HepG2 (cell line): Measurements from ENCODE around the gene ARFGAP3. TPM values are rescaled to one million over a fixed set of nuclear protein-coding genes. Genes with fewer than 3 reads are reported as not detected.
A peak's percentile ranks its signal among the peaks of the same experiment; 100 is the strongest.

ENCODE experiments used
- ELF1 ChIP-seq: sonication (generic); formaldehyde crosslinking; IDR thresholded peaks from 2 replicates; pipeline ENCODE4 v1.4.0; 2020; ENCODE audit warnings: missing genetic modification reagents
- IRX3 ChIP-seq: sonication (generic); formaldehyde crosslinking; IDR thresholded peaks from 2 replicates; pipeline ENCODE4 v1.8.1; 2023; ENCODE audit warnings: mild to moderate bottlenecking, low read depth, missing genetic modification reagents, borderline replicate concordance
- KLF15 ChIP-seq: sonication (generic); formaldehyde crosslinking; IDR thresholded peaks from 2 replicates; pipeline ENCODE4 v1.8.1; 2023; ENCODE audit warnings: borderline replicate concordance, mild to moderate bottlenecking, inconsistent platforms, missing genetic modification reagents, mixed read lengths
- KLF6 ChIP-seq: IDR thresholded peaks from 2 replicates; pipeline ENCODE4 v1.8.0; 2016; ENCODE audit warnings: missing biosample characterization, missing genetic modification reagents
- MAZ ChIP-seq, 2 experiments: sonication (generic) in 1 of 2; formaldehyde crosslinking in 1 of 2; IDR thresholded peaks; 2 replicates each; pipeline versions ENCODE4 v1.5.0 to v1.6.1; 2012 to 2020; ENCODE audit warnings: low read depth in 2 of 2, mild to moderate bottlenecking in 2 of 2, borderline replicate concordance in 1 of 2, improper control_type of control experiment in 1 of 2, low read length in 1 of 2, missing genetic modification reagents in 1 of 2, moderate library complexity in 1 of 2
- MTA3 ChIP-seq: sonication (generic); formaldehyde crosslinking; IDR thresholded peaks from 2 replicates; pipeline ENCODE4 v1.4.0; 2020; ENCODE audit warnings: missing genetic modification reagents
- NFATC3 ChIP-seq: sonication (generic); formaldehyde crosslinking; IDR thresholded peaks from 2 replicates; pipeline ENCODE4 v1.5.1; 2020; ENCODE audit warnings: mild to moderate bottlenecking, missing genetic modification reagents
- NFE2 ChIP-seq: sonication (generic); formaldehyde crosslinking; IDR thresholded peaks from 2 replicates; pipeline ENCODE4 v1.4.0; 2020; ENCODE audit warnings: missing genetic modification reagents
- PRDM4 ChIP-seq: sonication (generic); formaldehyde crosslinking; IDR thresholded peaks from 2 replicates; pipeline ENCODE4 v1.9.0; 2021; ENCODE audit warnings: missing genetic modification reagents, borderline replicate concordance
- SAFB2 ChIP-seq: sonication (generic); formaldehyde crosslinking; IDR thresholded peaks from 2 replicates; pipeline ENCODE4 v1.5.1; 2020; ENCODE audit warnings: missing genetic modification reagents, low read depth, mild to moderate bottlenecking, borderline replicate concordance
- SIX4 ChIP-seq: sonication (generic); formaldehyde crosslinking; IDR thresholded peaks from 2 replicates; pipeline ENCODE4 v1.4.0; 2020; ENCODE audit warnings: missing genetic modification reagents
- SKIL ChIP-seq: sonication (generic); formaldehyde crosslinking; IDR thresholded peaks from 2 replicates; pipeline ENCODE4 v1.8.0; 2022; ENCODE audit warnings: missing genetic modification reagents, mild to moderate bottlenecking, moderate library complexity, borderline replicate concordance
- SP2 ChIP-seq: sonication (generic); formaldehyde crosslinking; IDR thresholded peaks from 2 replicates; pipeline ENCODE4 v1.5.1; 2020; ENCODE audit warnings: mild to moderate bottlenecking, missing genetic modification reagents
- TRIM22 ChIP-seq: fragments of 450-650 bp; IDR thresholded peaks from 2 replicates; pipeline ENCODE4 v1.6.1; 2017
- ZBTB1 ChIP-seq: sonication (generic); formaldehyde crosslinking; IDR thresholded peaks from 2 replicates; pipeline ENCODE4 v1.4.0; 2020; ENCODE audit warnings: missing genetic modification reagents, borderline replicate concordance
- ZFAT ChIP-seq: sonication (generic); formaldehyde crosslinking; conservative IDR thresholded peaks from 2 replicates; pipeline ENCODE4 v1.8.1; 2023; ENCODE audit warnings: missing genetic modification reagents, inconsistent platforms
- ZFP91 ChIP-seq: sonication (generic); formaldehyde crosslinking; IDR thresholded peaks from 2 replicates; pipeline ENCODE4 v1.9.0; 2022; ENCODE audit warnings: missing genetic modification reagents, mild to moderate bottlenecking, borderline replicate concordance
- ZNF138 ChIP-seq: sonication (generic); formaldehyde crosslinking; IDR thresholded peaks from 2 replicates; pipeline ENCODE4 v1.5.0; 2020; ENCODE audit warnings: mild to moderate bottlenecking, low read depth, missing genetic modification reagents
- ZNF557 ChIP-seq: sonication (generic); formaldehyde crosslinking; IDR thresholded peaks from 2 replicates; pipeline ENCODE4 v1.4.0; 2020; ENCODE audit warnings: missing genetic modification reagents
- ZNF770 ChIP-seq: sonication (generic); formaldehyde crosslinking; IDR thresholded peaks from 2 replicates; pipeline ENCODE4 v1.5.0; 2020; ENCODE audit warnings: mild to moderate bottlenecking, missing genetic modification reagents
- ZSCAN20 ChIP-seq: sonication (generic); formaldehyde crosslinking; IDR thresholded peaks from 2 replicates; pipeline ENCODE4 v1.4.0; 2020; ENCODE audit warnings: missing genetic modification reagents, mild to moderate bottlenecking, borderline replicate concordance
- polyA plus RNA-seq, 8 experiments: library from polyadenylated mRNA; depleted of rRNA in 3 of 8; stranded (reverse) in 7 of 8; unstranded in 1 of 8; fragments of >200 nt; fragmentation: Illumina TruSeq in 4 of 8; extraction: Trizol in 4 of 8; gene quantifications; 2 replicates each; pipeline versions ENCODE4 v1.2.1 to v1.2.3, GENCODE V29; 2011 to 2016; ENCODE audit warnings: low read depth in 4 of 8, missing spikeins in 1 of 8, mixed read lengths in 1 of 8; ENCODE audit not compliant: insufficient read depth in 1 of 8
- total RNA-seq, 5 experiments: library from RNA; depleted of rRNA; stranded (reverse); fragments of >200 nt; fragmentation: Illumina TruSeq; extraction: Trizol; gene quantifications; 2 replicates each; pipeline ENCODE4 v1.2.3, GENCODE V29; 2016; ENCODE audit warnings: low read depth in 1 of 5

Gene ARFGAP3
- total and polyA plus RNA-seq, 2 of the 13 experiments (the other 11 are each of a cell fraction or from before 2014, with no cell fraction given): 41.7 to 61.6 TPM

- TF ChIP-seq SKIL (CRISPR knock-in tag): 0 out of 2 replicates have a peak, but pooled peaks have one; percentile 18
- TF ChIP-seq TRIM22: no peak
- TF ChIP-seq KLF6 (CRISPR knock-in tag): no peak
- no peak for TF ChIP-seq IRX3
- no peak for TF ChIP-seq SIX4 (CRISPR knock-in tag)
- TF ChIP-seq SP2: no peak
- TF ChIP-seq KLF15 (CRISPR knock-in tag): no peak
- no peak for TF ChIP-seq ZFAT
- no peak for TF ChIP-seq MTA3
- TF ChIP-seq MAZ (IDR thresholded peaks at IDR 0.05; ENCODE audit: borderline replicate concordance, low read depth, low read length): no peak
- no peak for TF ChIP-seq MAZ (CRISPR knock-in tag; IDR thresholded peaks at IDR 0.05; ENCODE audit: low read depth)
- no peak for TF ChIP-seq NFE2 (CRISPR knock-in tag)
- no peak for TF ChIP-seq ZSCAN20 (CRISPR knock-in tag)
- no peak for TF ChIP-seq ZFP91
- no peak for TF ChIP-seq ZNF557 (CRISPR knock-in tag)
- TF ChIP-seq NFATC3 (CRISPR knock-in tag): no peak
- no peak for TF ChIP-seq ELF1 (CRISPR knock-in tag)
- no peak for TF ChIP-seq SAFB2 (CRISPR knock-in tag)
- TF ChIP-seq PRDM4 (CRISPR knock-in tag): no peak
- TF ChIP-seq ZNF138 (CRISPR knock-in tag): no peak
- no peak for TF ChIP-seq ZNF770 (CRISPR knock-in tag)
- no peak for TF ChIP-seq ZBTB1 (CRISPR knock-in tag)
These were observed 83.9 kb downstream of the ARFGAP3 start (continued) for GRCh38 chr22:42773167-42773566.
